SKM-1 (cell line): Measurements from ENCODE around the gene ZNF646.

Experiments
- DNase-seq: peaks from one replicate; lab custom pipeline; 2025; ENCODE audit not compliant: unreplicated experiment; lab: John Stamatoyannopoulos, UW

ZNF646 gene

GRCh38 chr16:31064882-31065461 is 9.2 kb upstream of the ZNF646 start:
- DNase-seq = no peak

- no peak for DNase-seq
Measured at GRCh38 chr16:31067342-31067741, 6.9 kb upstream of the ZNF646 start.

- no peak for DNase-seq
Measured at GRCh38 chr16:31071861-31072260, 2.4 kb upstream of the ZNF646 start.

GRCh38 chr16:31072540-31073141 is 1.6 kb upstream of the ZNF646 start:
- DNase-seq = no peak

- DNase-seq = peak; percentile 81
Measured at GRCh38 chr16:31073142-31073969, 866 bp upstream of the ZNF646 start.

- DNase-seq = no peak
Measured at GRCh38 chr16:31074814-31075183, 577 bp downstream of the ZNF646 start.

- no peak for DNase-seq
Measured at GRCh38 chr16:31076319-31076718, 2.1 kb downstream of the ZNF646 start.

- DNase-seq = no peak
Measured at GRCh38 chr16:31077024-31077423, 2.8 kb downstream of the ZNF646 start.

GRCh38 chr16:31077592-31078396 is 3.6 kb downstream of the ZNF646 start:
- DNase-seq = no peak

GRCh38 chr16:31078597-31079341 is 4.5 kb downstream of the ZNF646 start:
- no peak for DNase-seq

- no peak for DNase-seq
Measured at GRCh38 chr16:31079342-31079944, 5.2 kb downstream of the ZNF646 start.

GRCh38 chr16:31080035-31080629 is 5.9 kb downstream of the ZNF646 start:
- no peak for DNase-seq

- no peak for DNase-seq
Measured at GRCh38 chr16:31080756-31081419, 6.7 kb downstream of the ZNF646 start.

GRCh38 chr16:31081428-31082351 is 7.5 kb downstream of the ZNF646 start:
- no peak for DNase-seq

- no peak for DNase-seq
Measured at GRCh38 chr16:31082368-31083045, 8.3 kb downstream of the ZNF646 start.

GRCh38 chr16:31083081-31083480 is 8.9 kb downstream of the ZNF646 start:
- no peak for DNase-seq

- no peak for DNase-seq
Measured at GRCh38 chr16:31083556-31083955, 9.3 kb downstream of the ZNF646 start.

- no peak for DNase-seq
Measured at GRCh38 chr16:31083981-31084380, 9.8 kb downstream of the ZNF646 start.
